H9 (cell line): ENCODE data around the gene BPIFB6. TPM values are rescaled to one million over a fixed set of nuclear protein-coding genes. Genes with fewer than 3 reads are reported as not detected.

Experiments used
- DNase-seq: peaks from one replicate; pipeline ENCODE4 v3.0.0-alpha.2; 2017
- H2AFZ ChIP-seq: one replicate; pipeline ENCODE4 v1.6.1; 2013; ENCODE audit warnings: mild to moderate bottlenecking, low read length, control low read depth, moderate library complexity
- H2AK5ac ChIP-seq: 2 replicates; pipeline ENCODE4 v1.6.1; 2013; ENCODE audit warnings: low read length, control low read depth, mixed read lengths; ENCODE audit not compliant: insufficient read length
- H2BK120ac ChIP-seq: one replicate; pipeline ENCODE4 v1.6.1; 2013; ENCODE audit warnings: low read depth, mild to moderate bottlenecking, low read length, control low read depth, inconsistent platforms; ENCODE audit not compliant: poor library complexity, severe bottlenecking
- H2BK12ac ChIP-seq: 2 replicates; pipeline ENCODE4 v1.6.1; 2013; ENCODE audit warnings: low read length, control low read depth, mixed read lengths, low read depth; ENCODE audit not compliant: insufficient read length
- H2BK15ac ChIP-seq: 2 replicates; pipeline ENCODE4 v1.6.1; 2013; ENCODE audit warnings: low read depth, low read length, control low read depth
- H2BK20ac ChIP-seq: one replicate; pipeline ENCODE4 v1.6.1; 2013; ENCODE audit warnings: low read depth, mild to moderate bottlenecking, low read length, control low read depth, inconsistent platforms; ENCODE audit not compliant: poor library complexity, severe bottlenecking
- H2BK5ac ChIP-seq: 2 replicates; pipeline ENCODE4 v1.6.1; 2013; ENCODE audit warnings: low read length, control low read depth, mixed read lengths; ENCODE audit not compliant: insufficient read length
- H3K14ac ChIP-seq: 2 replicates; pipeline ENCODE4 v1.6.1; 2013; ENCODE audit warnings: low read length, control low read depth; ENCODE audit not compliant: insufficient read depth
- H3K18ac ChIP-seq: 2 replicates; pipeline ENCODE4 v1.6.1; 2013; ENCODE audit warnings: low read depth, mild to moderate bottlenecking, mixed read lengths, low read length, control low read depth; ENCODE audit not compliant: insufficient read length
- H3K23ac ChIP-seq: 2 replicates; pipeline ENCODE4 v1.6.1; 2013; ENCODE audit warnings: low read length, control low read depth, mixed read lengths, low read depth; ENCODE audit not compliant: insufficient read length
- H3K23me2 ChIP-seq: 2 replicates; pipeline ENCODE4 v1.6.1; 2013; ENCODE audit warnings: low read depth, mild to moderate bottlenecking, mixed read lengths, low read length, control low read depth; ENCODE audit not compliant: insufficient read length, poor library complexity, severe bottlenecking
- H3K27ac ChIP-seq: 2 replicates; pipeline ENCODE4 v1.5.1; 2013; ENCODE audit warnings: low read length, control low read depth, mixed read lengths, low read depth; ENCODE audit not compliant: insufficient read length
- H3K27me3 ChIP-seq: 2 replicates; pipeline ENCODE4 v1.6.1; 2013; ENCODE audit warnings: low read length, control low read depth, inconsistent platforms; ENCODE audit not compliant: insufficient read depth
- H3K4ac ChIP-seq: 2 replicates; pipeline ENCODE4 v1.6.1; 2013; ENCODE audit warnings: low read depth, mild to moderate bottlenecking, control low read depth, inconsistent platforms, low read length, moderate library complexity
- H3K4me1 ChIP-seq: 2 replicates; pipeline ENCODE4 v1.6.1; 2013; ENCODE audit warnings: low read length, control low read depth, inconsistent platforms; ENCODE audit not compliant: insufficient read depth
- H3K4me2 ChIP-seq: 2 replicates; pipeline ENCODE4 v1.6.1; 2013; ENCODE audit warnings: low read length, control low read depth, mixed read lengths; ENCODE audit not compliant: insufficient read length, insufficient read depth
- H3K56ac ChIP-seq: 2 replicates; pipeline ENCODE4 v1.6.1; 2013; ENCODE audit warnings: low read depth, mild to moderate bottlenecking, mixed read lengths, low read length, control low read depth; ENCODE audit not compliant: insufficient read length
- H3K79me1 ChIP-seq: 2 replicates; pipeline ENCODE4 v1.6.1; 2013; ENCODE audit warnings: low read depth, mild to moderate bottlenecking, moderate library complexity, low read length, control low read depth, inconsistent platforms; ENCODE audit not compliant: insufficient read depth, poor library complexity, severe bottlenecking
- H3K79me2 ChIP-seq: 2 replicates; pipeline ENCODE4 v1.6.1; 2013; ENCODE audit warnings: low read length, control low read depth, inconsistent platforms; ENCODE audit not compliant: insufficient read depth
- H3K9ac ChIP-seq: 2 replicates; pipeline ENCODE4 v1.6.1; 2013; ENCODE audit warnings: low read length, control low read depth, mixed read lengths; ENCODE audit not compliant: insufficient read length; ENCODE audit errors: extremely low read depth
- H3K9me3 ChIP-seq: one replicate; pipeline ENCODE4 v1.6.1; 2013; ENCODE audit warnings: low read depth, low read length, inconsistent platforms; ENCODE audit not compliant: control insufficient read depth
- H3T11ph ChIP-seq: one replicate; pipeline ENCODE4 v1.6.1; 2013; ENCODE audit warnings: mild to moderate bottlenecking, low read length, control low read depth, inconsistent platforms
- H4K20me1 ChIP-seq: one replicate; pipeline ENCODE4 v1.6.1; 2013; ENCODE audit not compliant: control insufficient read depth, insufficient read length, insufficient read depth
- H4K5ac ChIP-seq: 2 replicates; pipeline ENCODE4 v1.6.1; 2013; ENCODE audit warnings: low read depth, mild to moderate bottlenecking, mixed read lengths, low read length, control low read depth; ENCODE audit not compliant: insufficient read length
- H4K8ac ChIP-seq: replicated peaks from 2 replicates; pipeline ENCODE4 v1.6.1; 2013; ENCODE audit warnings: low read length, control low read depth, mixed read lengths, low read depth; ENCODE audit not compliant: insufficient read length
- H4K91ac ChIP-seq: 2 replicates; pipeline ENCODE4 v1.6.1; 2013; ENCODE audit warnings: low read depth, mild to moderate bottlenecking, moderate library complexity, mixed read lengths, low read length, control low read depth; ENCODE audit not compliant: insufficient read length
- H3K27ac Mint-ChIP-seq, 3 experiments: 2 replicates in 2 of 3; 3 replicates in 1 of 3; pipeline ENCODE4 v1.8.0; 2020 to 2021; ENCODE audit warnings: mixed read lengths in 3 of 3, mild to moderate bottlenecking in 1 of 3, moderate library complexity in 1 of 3
- H3K27me3 Mint-ChIP-seq: 2 replicates; pipeline ENCODE4 v1.8.0; 2021; ENCODE audit warnings: low read depth, mild to moderate bottlenecking, moderate library complexity, mixed read lengths
- H3K36me3 Mint-ChIP-seq, 3 experiments: 2 replicates in 2 of 3; 3 replicates in 1 of 3; pipeline ENCODE4 v1.8.0; 2020 to 2021; ENCODE audit warnings: low read depth in 3 of 3, mixed read lengths in 3 of 3; ENCODE audit not compliant: insufficient read depth in 1 of 3
- H3K4me1 Mint-ChIP-seq, 2 experiments: 2 replicates each; pipeline ENCODE4 v1.8.0; 2020; ENCODE audit warnings: mixed read lengths in 2 of 2
- H3K4me3 Mint-ChIP-seq, 2 experiments: 2 replicates in 1 of 2; 3 replicates in 1 of 2; pipeline ENCODE4 v1.8.0; 2020 to 2021; ENCODE audit warnings: mild to moderate bottlenecking in 2 of 2, mixed read lengths in 2 of 2, moderate library complexity in 1 of 2
- H3K9me3 Mint-ChIP-seq, 2 experiments: 2 replicates in 1 of 2; 3 replicates in 1 of 2; pipeline ENCODE4 v1.8.0; 2020; ENCODE audit warnings: mild to moderate bottlenecking in 2 of 2, mixed read lengths in 2 of 2, moderate library complexity in 1 of 2
- CTCF ChIP-seq: fragments of 200-600 bp; sonication (generic); conservative IDR thresholded peaks from 3 replicates; pipeline ENCODE4 v1.8.0; 2021; ENCODE audit warnings: antibody characterized with exemption, mild to moderate bottlenecking
- WGBS: extraction: QIAGEN DNeasy Blood & Tissue Kit; methylation state at CpG from one replicate; pipeline ENCODE4 v1.1.7; 2013; ENCODE audit warnings: missing lambda C conversion rate, low lambda C conversion rate, mixed read lengths; ENCODE audit not compliant: insufficient read length; ENCODE audit errors: extremely low coverage; 5-methylcytosine and 5-hydroxymethylcytosine counted together
- total RNA-seq: library from RNA; stranded (reverse); gene quantifications from 2 replicates; pipeline ENCODE4 v1.2.1, GENCODE V29; 2021

The BPIFB6 gene
- total RNA-seq, 1 experiment from 2014 or later, result not detected

- H3K27ac Mint-ChIP-seq, result no peak overlapping the region
- H2BK120ac ChIP-seq, result no peak overlapping the region
- no peak overlapping the region for H3T11ph ChIP-seq
- no peak overlapping the region for H2BK20ac ChIP-seq
- no peak overlapping the region for H2AK5ac ChIP-seq
- H3K27ac ChIP-seq, result no peak overlapping the region
- no peak overlapping the region for H3K4me2 ChIP-seq
- no peak overlapping the region for H2AFZ ChIP-seq
- H3K4me1 Mint-ChIP-seq, result peaks cover 2 to 3% of the 10 kb centered on the region in 2 experiments; a peak in 3 of 4 replicates
- WGBS, result no CpG with 5 or more reads among the region's 5 CpGs
- H3K18ac ChIP-seq, result no peak overlapping the region
- no peaks in the 10 kb centered on the region for H3K4me1 ChIP-seq
- no peak overlapping the region for H3K14ac ChIP-seq
- H3K9me3 Mint-ChIP-seq, result no peaks in the 10 kb centered on the region
- no peak for TF ChIP-seq CTCF
- no peaks in the 10 kb centered on the region for H3K79me1 ChIP-seq
- peaks cover 6% of the 10 kb centered on the region for H3K27me3 Mint-ChIP-seq
- H2BK15ac ChIP-seq, result no peak overlapping the region
- no peaks in the 10 kb centered on the region for H4K20me1 ChIP-seq
- H3K23me2 ChIP-seq, result no peaks in the 10 kb centered on the region
- H2BK12ac ChIP-seq, result no peak overlapping the region
- no peaks in the 10 kb centered on the region for H3K27me3 ChIP-seq
- no peaks in the 10 kb centered on the region for H3K9me3 ChIP-seq
- H3K23ac ChIP-seq, result no peak overlapping the region
- no peak overlapping the region for H4K8ac ChIP-seq
- no peak overlapping the region for H4K5ac ChIP-seq
- H3K4me3 Mint-ChIP-seq, result no peak overlapping the region
- DNase-seq, result no peak
- no peaks in the 10 kb centered on the region for H3K36me3 Mint-ChIP-seq
- no peak overlapping the region for H2BK5ac ChIP-seq
- H3K56ac ChIP-seq, result no peak overlapping the region
- no peak overlapping the region for H4K91ac ChIP-seq
- no peak overlapping the region for H3K9ac ChIP-seq
- no peaks in the 10 kb centered on the region for H3K79me2 ChIP-seq
- no peak overlapping the region for H3K4ac ChIP-seq
Measured at GRCh38 chr20:33026072-33026778, 5.2 kb upstream of the BPIFB6 start.
